T-cell (primary cell): Measurements from ENCODE around the gene ANKS6. TPM values are rescaled to one million over a fixed set of nuclear protein-coding genes. Genes with fewer than 3 reads are reported as not detected.

Source experiments
- ATAC-seq, 4 experiments: fragments of 200-7000 bp in 3 of 4; fragments of 150-1000 bp in 1 of 4; cut with Tn5 transposase; replicated peaks in 1 of 4; 1 replicate in 3 of 4; 2 replicates in 1 of 4; pipeline ENCODE4 v1.10.0; 2021; ENCODE audit warnings: moderate library complexity in 3 of 4, mild to moderate bottlenecking in 2 of 4, moderate number of reproducible peaks in 1 of 4
- CTCF ChIA-PET, 2 donors: fragments of 300-600 bp; sonication (Branson Sonifier 250); formaldehyde crosslinking; loops; one replicate each; lab custom pipeline; 2022; ENCODE audit warnings: antibody characterized with exemption in 2 of 2; lab: Charles Lee
- POLR2A ChIA-PET, 2 donors: fragments of 300-600 bp; sonication (Branson Sonifier 250); formaldehyde crosslinking; loops; one replicate each; lab custom pipeline; 2022; ENCODE audit warnings: antibody characterized with exemption in 2 of 2; lab: Charles Lee
- DNase-seq, 35 experiments: peaks; one replicate each; pipeline versions ENCODE4 v3.0.0 to v3.0.0-alpha.2; 2013 to 2023
- H3K27ac ChIP-seq: one replicate; pipeline ENCODE4 v1.5.1; 2013; ENCODE audit warnings: low read length
- H3K27me3 ChIP-seq, 2 experiments: replicated peaks in 1 of 2; 1 replicate in 1 of 2; 2 replicates in 1 of 2; pipeline versions ENCODE4 v1.6.1 to v1.7.0; 2013; ENCODE audit warnings: low read length in 1 of 2, mixed read lengths in 1 of 2; ENCODE audit not compliant: control insufficient read depth in 2 of 2, insufficient read depth in 2 of 2; ENCODE audit errors: extremely low read depth in 1 of 2
- H3K36me3 ChIP-seq, 2 donors: 1 replicate in 1 of 2; 2 replicates in 1 of 2; pipeline versions ENCODE4 v1.6.1 to v1.7.0; 2013; ENCODE audit warnings: low read length in 1 of 2; ENCODE audit not compliant: control insufficient read depth in 2 of 2, insufficient read depth in 1 of 2; ENCODE audit errors: extremely low read depth in 1 of 2
- H3K4me1 ChIP-seq, 2 experiments: 1 replicate in 1 of 2; 2 replicates in 1 of 2; pipeline versions ENCODE4 v1.6.1 to v1.7.0; 2013; ENCODE audit warnings: low read length in 2 of 2, mixed read lengths in 1 of 2; ENCODE audit not compliant: insufficient read depth in 2 of 2, control insufficient read depth in 1 of 2; ENCODE audit errors: extremely low read depth in 1 of 2
- H3K4me3 ChIP-seq, 2 donors: 1 replicate in 1 of 2; 2 replicates in 1 of 2; pipeline versions ENCODE4 v1.5.1 to v1.7.0; 2013; ENCODE audit warnings: mild to moderate bottlenecking in 2 of 2, low read length in 1 of 2, moderate library complexity in 1 of 2; ENCODE audit not compliant: control insufficient read depth in 1 of 2; ENCODE audit errors: extremely low read depth in 1 of 2
- H3K9me3 ChIP-seq: 2 replicates; pipeline ENCODE4 v1.7.0; 2013
- H3K27ac Mint-ChIP-seq, 2 donors: one replicate each; pipeline ENCODE4 v1.8.0; 2020 to 2021; ENCODE audit warnings: mild to moderate bottlenecking in 2 of 2, mixed read lengths in 2 of 2
- H3K27me3 Mint-ChIP-seq, 2 donors: one replicate each; pipeline ENCODE4 v1.8.0; 2021 to 2022; ENCODE audit warnings: mixed read lengths in 2 of 2
- H3K36me3 Mint-ChIP-seq: one replicate; pipeline ENCODE4 v1.8.0; 2021; ENCODE audit warnings: mixed read lengths
- H3K4me1 Mint-ChIP-seq, 3 donors: one replicate each; pipeline ENCODE4 v1.8.0; 2020 to 2022; ENCODE audit warnings: mixed read lengths in 3 of 3, mild to moderate bottlenecking in 1 of 3
- H3K4me3 Mint-ChIP-seq, 3 donors: one replicate each; pipeline ENCODE4 v1.8.0; 2020 to 2022; ENCODE audit warnings: mild to moderate bottlenecking in 3 of 3, mixed read lengths in 3 of 3, moderate library complexity in 3 of 3
- H3K9me3 Mint-ChIP-seq, 3 donors: one replicate each; pipeline ENCODE4 v1.8.0; 2020 to 2022; ENCODE audit warnings: mixed read lengths in 3 of 3
- WGBS: methylation state at CpG from one replicate; pipeline ENCODE4 v1.1.5; 2013; ENCODE audit warnings: missing lambda C conversion rate; ENCODE audit not compliant: insufficient coverage; 5-methylcytosine and 5-hydroxymethylcytosine counted together
- total RNA-seq, 35 experiments: library from RNA in 6 of 35; stranded (reverse) in 6 of 35; fragments of 120-200 nt in 1 of 35; gene quantifications; one replicate each; pipeline versions ENCODE4 v1.2.1 to v1.2.4 and lab custom pipeline; 2013 to 2026

ANKS6 gene
- total RNA-seq, 5 donors from 2014 or later (not counting 1 experiment from before 2014, with no cell fraction given) = 11.7 to 19.0 (median 14.1) TPM

GRCh38 chr9:98784831-98785806, 11.2 kb downstream of the ANKS6 start:
- H3K27me3 ChIP-seq = no peaks in the 10 kb centered on the region
- peaks cover 12 to 17% of the 10 kb centered on the region in 2 donors for H3K36me3 ChIP-seq
- DNase-seq (no peak), ATAC-seq (no peak)
- peaks cover 21% of the 10 kb centered on the region for H3K36me3 Mint-ChIP-seq
- no peak overlapping the region for H3K4me3 ChIP-seq
- H3K9me3 ChIP-seq = no peaks in the 10 kb centered on the region
- H3K27ac Mint-ChIP-seq = no peak overlapping the region
- no peak overlapping the region for H3K4me3 Mint-ChIP-seq
- no peaks in the 10 kb centered on the region for H3K4me1 Mint-ChIP-seq
- H3K27me3 Mint-ChIP-seq = no peaks in the 10 kb centered on the region
- no peaks in the 10 kb centered on the region for H3K9me3 Mint-ChIP-seq
- H3K27ac ChIP-seq = no peak overlapping the region
- no peaks in the 10 kb centered on the region for H3K4me1 ChIP-seq
- ChIA-PET CTCF (interaction anchor here (0.7 kb wide), 2 partner anchors 508 to 590 kb away, joined by 3 read pairs; no protein-coding TSS in a partner anchor), POLR2A (no interaction called here)
- 87% methylated on average over 6 of the region's 11 CpGs for WGBS

- Mint-ChIP-seq H3K36me3 (peaks cover 25% of the 10 kb centered on the region), H3K4me1 (no peaks in the 10 kb centered on the region), H3K4me3 (no peak overlapping the region), H3K27me3 (no peaks in the 10 kb centered on the region), H3K9me3 (no peaks in the 10 kb centered on the region), H3K27ac (no peak overlapping the region)
- H3K36me3 ChIP-seq = peaks cover 9 to 10% of the 10 kb centered on the region in 2 donors
- ATAC-seq (no peak), DNase-seq (no peak)
- H3K27me3 ChIP-seq = no peaks in the 10 kb centered on the region
- H3K4me3 ChIP-seq = no peak overlapping the region
- WGBS = 96% methylated on average over 15 of the region's 16 CpGs
- no peaks in the 10 kb centered on the region for H3K9me3 ChIP-seq
- ChIA-PET POLR2A (interaction anchor here in 1 of 2 donors (0.6 kb wide), 1 partner anchor 1640 kb away, joined by 3 read pairs; no protein-coding TSS in a partner anchor), CTCF (interaction anchor here in 1 of 2 donors (0.7 kb wide), 1 partner anchor 9 kb away, joined by 3 read pairs; no protein-coding TSS in a partner anchor)
- H3K27ac ChIP-seq = no peak overlapping the region
- H3K4me1 ChIP-seq = no peaks in the 10 kb centered on the region
These were observed 12.7 kb downstream of the ANKS6 start for GRCh38 chr9:98783518-98784226.

GRCh38 chr9:98781588-98782383, 14.6 kb downstream of the ANKS6 start:
- H3K27ac Mint-ChIP-seq = no peak overlapping the region

GRCh38 chr9:98780059-98780749, 16.2 kb downstream of the ANKS6 start:
- Histone ChIP-seq H3K4me3 (no peak overlapping the region), H3K4me1 (no peaks in the 10 kb centered on the region), H3K9me3 (no peaks in the 10 kb centered on the region), H3K36me3 (peaks cover 4 to 10% of the 10 kb centered on the region in 2 donors), H3K27me3 (no peaks in the 10 kb centered on the region), H3K27ac (no peak overlapping the region)
- POLR2A ChIA-PET = no interaction called here
- WGBS = 96% methylated on average over 7 of the region's 11 CpGs
- H3K4me1 Mint-ChIP-seq = no peaks in the 10 kb centered on the region
- no peak overlapping the region for H3K4me3 Mint-ChIP-seq
- ATAC-seq (no peak), DNase-seq (no peak)
- H3K36me3 Mint-ChIP-seq = peaks cover 41% of the 10 kb centered on the region
- CTCF ChIA-PET = no interaction called here
- H3K27ac Mint-ChIP-seq = no peak overlapping the region
- no peaks in the 10 kb centered on the region for H3K9me3 Mint-ChIP-seq
- no peaks in the 10 kb centered on the region for H3K27me3 Mint-ChIP-seq

More at GRCh38 chr9:98781588-98782383, 14.6 kb downstream of the ANKS6 start:
- Histone ChIP-seq H3K27me3 (no peaks in the 10 kb centered on the region), H3K4me3 (no peak overlapping the region), H3K9me3 (no peaks in the 10 kb centered on the region), H3K4me1 (no peaks in the 10 kb centered on the region), H3K27ac (no peak overlapping the region), H3K36me3 (peaks cover 4 to 10% of the 10 kb centered on the region in 2 donors)
- Mint-ChIP-seq H3K4me3 (no peak overlapping the region), H3K9me3 (no peaks in the 10 kb centered on the region), H3K36me3 (peaks cover 41% of the 10 kb centered on the region), H3K27me3 (no peaks in the 10 kb centered on the region), H3K4me1 (no peaks in the 10 kb centered on the region)
- 82% methylated on average over 4 of the region's 11 CpGs for WGBS
- ChIA-PET POLR2A (no interaction called here), CTCF (no interaction called here)
- ATAC-seq (no peak), DNase-seq (no peak)

GRCh38 chr9:98778711-98779530, 17.4 kb downstream of the ANKS6 start:
- Mint-ChIP-seq H3K9me3 (no peaks in the 10 kb centered on the region), H3K4me3 (no peak overlapping the region), H3K36me3 (peaks cover 41% of the 10 kb centered on the region), H3K4me1 (no peaks in the 10 kb centered on the region), H3K27me3 (no peaks in the 10 kb centered on the region), H3K27ac (no peak overlapping the region)
- ChIA-PET CTCF (no interaction called here), POLR2A (no interaction called here)
- WGBS = 89% methylated on average over 6 of the region's 8 CpGs
- no peak for DNase-seq
- Histone ChIP-seq H3K4me1 (no peaks in the 10 kb centered on the region), H3K27ac (no peak overlapping the region), H3K27me3 (no peaks in the 10 kb centered on the region), H3K9me3 (no peaks in the 10 kb centered on the region), H3K36me3 (peaks cover 2 to 13% of the 10 kb centered on the region in 2 donors), H3K4me3 (no peak overlapping the region)
- no peak for ATAC-seq
